H1 (cell line): Measurements from ENCODE around the gene NEFH. TPM values are rescaled to one million over a fixed set of nuclear protein-coding genes. Genes with fewer than 3 reads are reported as not detected.

ENCODE experiments used
- CTCF ChIA-PET: fragments of 300-600 bp; sonication (Branson Sonifier 250); formaldehyde crosslinking; loops from one replicate; lab custom pipeline; 2021; ENCODE audit not compliant: partially characterized antibody; lab: Charles Lee
- POLR2A ChIA-PET: fragments of 300-600 bp; sonication (Branson Sonifier 250); formaldehyde crosslinking; loops from one replicate; lab custom pipeline; 2021; ENCODE audit warnings: inconsistent platforms; ENCODE audit not compliant: partially characterized antibody; lab: Charles Lee
- DNase-seq, 2 experiments: peaks; one replicate each; pipeline versions ENCODE4 v3.0.0 to v3.0.0-alpha.2; 2010 to 2022; ENCODE audit warnings: low spot score in 2 of 2, low read depth in 1 of 2, mixed read lengths in 1 of 2
- FAIRE-seq: peaks from 2 replicates; lab custom pipeline; 2011; peaks lifted over from hg19 to GRCh38; lab: Jason Lieb, UNC
- H2AFZ ChIP-seq: 2 replicates; pipeline ENCODE4 v1.8.1; 2012; ENCODE audit warnings: low read length, inconsistent platforms
- H2AK5ac ChIP-seq: 2 replicates; pipeline ENCODE4 v1.6.1; 2013; ENCODE audit warnings: low read depth, low read length
- H2BK120ac ChIP-seq: replicated peaks from 2 replicates; pipeline ENCODE3; 2013; ENCODE audit warnings: low read depth, low read length, inconsistent platforms
- H2BK12ac ChIP-seq: 2 replicates; pipeline ENCODE4 v1.6.1; 2013; ENCODE audit warnings: low read depth, low read length
- H2BK15ac ChIP-seq: 2 replicates; pipeline ENCODE4 v1.6.1; 2013; ENCODE audit warnings: low read length
- H2BK20ac ChIP-seq: 2 replicates; pipeline ENCODE4 v1.6.1; 2013; ENCODE audit warnings: low read length
- H2BK5ac ChIP-seq: 2 replicates; pipeline ENCODE4 v1.6.1; 2013; ENCODE audit warnings: low read depth, low read length
- H3K14ac ChIP-seq: 2 replicates; pipeline ENCODE4 v1.6.1; 2013; ENCODE audit warnings: inconsistent platforms; ENCODE audit not compliant: insufficient read length
- H3K18ac ChIP-seq: 2 replicates; pipeline ENCODE4 v1.6.1; 2013; ENCODE audit warnings: low read length; ENCODE audit errors: extremely low read depth
- H3K23ac ChIP-seq: 2 replicates; pipeline ENCODE4 v1.6.1; 2013; ENCODE audit warnings: inconsistent platforms; ENCODE audit not compliant: insufficient read length
- H3K23me2 ChIP-seq: 2 replicates; pipeline ENCODE4 v1.6.1; 2013; ENCODE audit warnings: low read depth, low read length
- H3K27ac ChIP-seq: 2 replicates; pipeline ENCODE4 v1.6.1; 2011; ENCODE audit warnings: low read depth, low read length, inconsistent platforms
- H3K27me3 ChIP-seq, 4 experiments: replicated peaks in 1 of 4; 1 replicate in 1 of 4; 2 replicates in 3 of 4; pipeline versions ENCODE4 v1.6.1 to v1.8.1; 2011 to 2013; ENCODE audit warnings: low read length in 3 of 4, mild to moderate bottlenecking in 3 of 4, inconsistent platforms in 2 of 4, mixed read lengths in 2 of 4, moderate library complexity in 1 of 4; ENCODE audit not compliant: control insufficient read depth in 3 of 4, insufficient read depth in 3 of 4; ENCODE audit errors: extremely low read depth in 1 of 4
- H3K36me3 ChIP-seq, 4 experiments: 2 replicates each; pipeline versions ENCODE4 v1.6.1 to v1.8.1; 2011 to 2013; ENCODE audit warnings: mild to moderate bottlenecking in 4 of 4, low read length in 3 of 4, moderate library complexity in 2 of 4, control low read depth in 1 of 4, inconsistent platforms in 1 of 4; ENCODE audit not compliant: insufficient read depth in 4 of 4, control insufficient read depth in 2 of 4
- H3K4ac ChIP-seq: replicated peaks from 2 replicates; pipeline ENCODE3; 2013; ENCODE audit warnings: low read length, low read depth, mixed read lengths, inconsistent platforms; ENCODE audit not compliant: insufficient read length
- H3K4me1 ChIP-seq, 4 experiments: replicated peaks in 1 of 4; 1 replicate in 1 of 4; 2 replicates in 3 of 4; pipeline versions ENCODE4 v1.6.1 to v1.8.1; 2011 to 2013; ENCODE audit warnings: low read length in 3 of 4, inconsistent platforms in 2 of 4, mixed read lengths in 1 of 4; ENCODE audit not compliant: insufficient read depth in 4 of 4, control insufficient read depth in 3 of 4
- H3K4me2 ChIP-seq, 2 experiments: 2 replicates each; pipeline versions ENCODE4 v1.6.1 to v1.8.1; 2011 to 2013; ENCODE audit warnings: low read depth in 2 of 2, low read length in 2 of 2, control low read depth in 1 of 2, inconsistent platforms in 1 of 2, mild to moderate bottlenecking in 1 of 2; ENCODE audit not compliant: insufficient read depth in 1 of 2
- H3K4me3 ChIP-seq, 4 experiments: fragments of 200-600, 300-600 bp in 1 of 4; sonication (generic), shearing (Covaris generic), sonication (Bioruptor Twin) in 1 of 4; 2 replicates each; pipeline versions ENCODE4 v1.5.1 to v1.8.1; 2011 to 2016; ENCODE audit warnings: low read length in 4 of 4, low read depth in 3 of 4, control low read depth in 2 of 4, inconsistent platforms in 2 of 4, mild to moderate bottlenecking in 2 of 4, mixed read lengths in 1 of 4, moderate library complexity in 1 of 4; ENCODE audit not compliant: insufficient read depth in 2 of 4; ENCODE audit errors: extremely low read depth in 1 of 4
- H3K56ac ChIP-seq: replicated peaks from 2 replicates; pipeline ENCODE3; 2013; ENCODE audit warnings: low read depth, mild to moderate bottlenecking, mixed read lengths, low read length, inconsistent platforms; ENCODE audit not compliant: insufficient read length
- H3K79me1 ChIP-seq: 2 replicates; pipeline ENCODE4 v1.6.1; 2013; ENCODE audit warnings: low read depth, low read length, control low read depth
- H3K79me2 ChIP-seq, 2 experiments: 2 replicates each; pipeline versions ENCODE4 v1.6.1 to v1.8.1; 2012 to 2013; ENCODE audit warnings: low read length in 2 of 2, mild to moderate bottlenecking in 2 of 2, inconsistent platforms in 1 of 2; ENCODE audit not compliant: insufficient read depth in 2 of 2, control insufficient read depth in 1 of 2
- H3K9ac ChIP-seq, 4 experiments: replicated peaks in 1 of 4; 1 replicate in 1 of 4; 2 replicates in 3 of 4; pipeline versions ENCODE4 v1.6.1 to v1.8.1; 2011 to 2013; ENCODE audit warnings: low read depth in 3 of 4, low read length in 3 of 4, control low read depth in 2 of 4, mild to moderate bottlenecking in 2 of 4, moderate library complexity in 2 of 4, inconsistent platforms in 1 of 4; ENCODE audit errors: extremely low read depth in 1 of 4
- H3K9me3 ChIP-seq, 2 experiments: 2 replicates each; pipeline versions ENCODE4 v1.6.1 to v1.8.1; 2012 to 2013; ENCODE audit warnings: mild to moderate bottlenecking in 2 of 2, moderate library complexity in 2 of 2, control low read depth in 1 of 2, inconsistent platforms in 1 of 2, low read depth in 1 of 2, low read length in 1 of 2, mixed read lengths in 1 of 2; ENCODE audit not compliant: insufficient read depth in 2 of 2
- H4K20me1 ChIP-seq, 2 experiments: replicated peaks in 1 of 2; 2 replicates each; pipeline versions ENCODE3 to v1.8.1; 2011 to 2013; ENCODE audit warnings: inconsistent platforms in 2 of 2, low read length in 2 of 2, mild to moderate bottlenecking in 1 of 2; ENCODE audit not compliant: insufficient read depth in 2 of 2, control insufficient read depth in 1 of 2
- H4K5ac ChIP-seq: 2 replicates; pipeline ENCODE4 v1.6.1; 2013; ENCODE audit warnings: low read length, low read depth, mixed read lengths, inconsistent platforms; ENCODE audit not compliant: insufficient read length
- H4K8ac ChIP-seq: 2 replicates; pipeline ENCODE4 v1.8.0; 2013; ENCODE audit warnings: mild to moderate bottlenecking, moderate library complexity, low read length, inconsistent platforms; ENCODE audit not compliant: insufficient read depth; ENCODE audit errors: extremely low read depth
- H4K91ac ChIP-seq: replicated peaks from 2 replicates; pipeline ENCODE3; 2013; ENCODE audit warnings: low read length, mixed read lengths, inconsistent platforms; ENCODE audit not compliant: insufficient read length
- BACH1 ChIP-seq: IDR thresholded peaks from 2 replicates; pipeline ENCODE4 v1.6.1; 2012; ENCODE audit warnings: low read length, improper control_type of control experiment
- CBX8 ChIP-seq: fragments of 300-800, 300-1000 bp; sonication (generic); IDR thresholded peaks from 2 replicates; pipeline ENCODE4 v1.7.1; 2016; ENCODE audit warnings: low read depth, low read length, borderline replicate concordance
- EZH2 ChIP-seq: fragments of 200-600 bp; sonication (generic); IDR thresholded peaks from 2 replicates; pipeline ENCODE4 v1.7.1; 2012; ENCODE audit warnings: low read depth, mild to moderate bottlenecking, moderate library complexity, low read length, inconsistent platforms; ENCODE audit not compliant: severe bottlenecking
- FOSL1 ChIP-seq: IDR thresholded peaks from 2 replicates; pipeline ENCODE4 v1.6.1; 2011; ENCODE audit warnings: mild to moderate bottlenecking, low read depth, low read length, moderate library complexity; ENCODE audit not compliant: insufficient read depth
- GABPA ChIP-seq: IDR thresholded peaks from 2 replicates; pipeline ENCODE4 v1.6.1; 2011; ENCODE audit warnings: mild to moderate bottlenecking, low read length, moderate library complexity, borderline replicate concordance; ENCODE audit not compliant: insufficient read depth
- JUND ChIP-seq: IDR thresholded peaks from 2 replicates; pipeline ENCODE4 v1.6.1; 2011; ENCODE audit warnings: mild to moderate bottlenecking, improper control_type of control experiment, low read length
- MAFK ChIP-seq: IDR thresholded peaks from 2 replicates; pipeline ENCODE4 v1.6.1; 2012; ENCODE audit warnings: low read depth, mild to moderate bottlenecking, improper control_type of control experiment, low read length
- POLR2A ChIP-seq, 2 experiments: IDR thresholded peaks; 1 replicate in 1 of 2; 2 replicates in 1 of 2; pipeline ENCODE4 v1.6.1; 2011; ENCODE audit warnings: low read depth in 2 of 2, low read length in 2 of 2, mild to moderate bottlenecking in 2 of 2; ENCODE audit errors: control extremely low read depth in 1 of 2
- RFX5 ChIP-seq: IDR thresholded peaks from 2 replicates; pipeline ENCODE4 v1.6.1; 2011; ENCODE audit warnings: low read depth, low read length, improper control_type of control experiment, borderline replicate concordance
- SP2 ChIP-seq: IDR thresholded peaks from 2 replicates; pipeline ENCODE4 v1.6.1; 2012; ENCODE audit warnings: mild to moderate bottlenecking, low read length, inconsistent platforms
- TBP ChIP-seq: IDR thresholded peaks from 2 replicates; pipeline ENCODE4 v1.6.1; 2011; ENCODE audit warnings: low read depth, low read length, improper control_type of control experiment
- WGBS, 2 experiments: shearing (Covaris generic) in 1 of 2; methylation state at CpG; one replicate each; pipeline versions ENCODE4 v1.1.6 to v1.1.7; 2013 to 2015; ENCODE audit warnings: low lambda C conversion rate in 2 of 2, mixed read lengths in 2 of 2, inconsistent platforms in 1 of 2, low coverage in 1 of 2, missing lambda C conversion rate in 1 of 2; ENCODE audit not compliant: insufficient replicate concordance in 2 of 2, insufficient coverage in 1 of 2, insufficient read length in 1 of 2; ENCODE audit errors: extremely low coverage in 1 of 2, missing lambda C conversion rate in 1 of 2; 5-methylcytosine and 5-hydroxymethylcytosine counted together
- polyA plus RNA-seq, 7 experiments: library from polyadenylated mRNA; depleted of rRNA in 3 of 7; stranded (reverse) in 5 of 7; unstranded in 2 of 7; fragments of >200 nt in 5 of 7; fragments of 200-250 nt in 2 of 7; gene quantifications; 1 replicate in 5 of 7; 2 replicates in 1 of 7; 4 replicates in 1 of 7; pipeline versions ENCODE4 v1.2.1 to v1.2.3, GENCODE V29; 2011 to 2013; ENCODE audit warnings: missing spikeins in 2 of 7, mixed read lengths in 2 of 7
- total RNA-seq: library from RNA; stranded (reverse); fragmentation: NEBNext Ultra II Directional; extraction: Animal tissue kit (Norgen Biotek cat#: 25700); gene quantifications from 2 replicates; pipeline ENCODE4 v1.2.1, GENCODE V29; 2021
- TF ChIP-seq, protein P1 (sequence below): IDR thresholded peaks from 2 replicates; pipeline ENCODE4 v1.6.1; 2012; ENCODE audit warnings: inconsistent platforms

NEFH gene
- total and polyA plus RNA-seq, 2 of the 8 experiments (the other 6 are each of a cell fraction or from before 2014, with no cell fraction given), result 0.57 to 2.3 TPM

DNA sequence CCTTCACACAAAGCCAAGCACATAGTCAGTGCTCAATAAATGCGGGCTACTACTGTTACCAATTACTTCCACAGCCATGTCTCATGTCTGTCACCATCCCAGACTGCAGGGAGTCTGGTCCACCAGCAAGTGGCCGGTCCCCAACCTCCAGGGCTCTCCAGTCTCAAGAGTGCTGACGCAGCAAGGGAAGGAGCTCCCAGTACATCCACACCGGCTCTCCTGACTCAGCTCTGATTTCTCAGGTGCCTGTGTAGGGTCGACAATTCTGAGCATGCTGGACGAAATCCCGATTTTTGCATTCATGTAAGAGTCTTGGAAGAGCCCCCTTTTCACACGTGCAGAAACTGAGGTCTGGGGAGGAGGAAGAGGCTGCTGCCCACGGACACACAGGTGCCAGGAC is 10.3 kb upstream of the NEFH start:
- Histone ChIP-seq H2AFZ (peak overlapping the region; percentile 92), H4K20me1 (no peaks in the 10 kb centered on the region), H3K79me1 (no peaks in the 10 kb centered on the region), H2BK15ac (peak overlapping the region; percentile 88), H2BK12ac (peak overlapping the region; percentile 14; the same call in 1 of the 2 replicates), H2BK20ac (no peak overlapping the region), H3K18ac (no peak overlapping the region), H3K4me2 (peak overlapping the region; percentile 87 to 92), H3K4ac (no peak overlapping the region), H3K4me3 (peak overlapping the region; percentile 38 to 69 (median 50)), H3K79me2 (no peaks in the 10 kb centered on the region), H3K4me1 (peaks cover 0 to 6% (median 3%) of the 10 kb centered on the region in 4 experiments; a peak in 3 of 7 replicates), H3K27me3 (peaks cover 0 to 4% (median 2%) of the 10 kb centered on the region in 4 experiments; a peak in 3 of 7 replicates), H3K23me2 (peaks cover 7% of the 10 kb centered on the region; the same call in 1 of the 2 replicates), H3K23ac (no peak overlapping the region), H3K36me3 (no peaks in the 10 kb centered on the region), H4K91ac (no peak overlapping the region), H2AK5ac (no peak overlapping the region), H3K9ac (peak overlapping the region in 2 of 4 experiments; percentile 21 to 33; a peak in 1 of 7 replicates), H3K56ac (no peak overlapping the region), H3K14ac (no peak overlapping the region), H4K5ac (no peak overlapping the region), H4K8ac (no peak overlapping the region), H3K27ac (no peak overlapping the region), H2BK5ac (no peak overlapping the region), H2BK120ac (no peak overlapping the region), H3K9me3 (no peaks in the 10 kb centered on the region)
- WGBS, 2 experiments, result 21% methylated on average over 9 of the region's 9 CpGs; no CpG with 5 or more reads in 1 of the 2 experiments
- FAIRE-seq (no peak), DNase-seq (no peak)
- POLR2A ChIA-PET, result interaction anchor here (1.3 to 6.0 kb wide), 3 partner anchors 12 to 203 kb away, joined by 3 to 36 read pairs (median 4); partner anchors contain the start of gene NEFH
- CTCF ChIA-PET, result interaction anchor here (1.0 to 5.4 kb wide), 8 partner anchors 10 to 85 kb away, joined by 3 to 42 read pairs (median 6); partner anchors contain the start of gene NEFH
- peak; percentile 57; the same call in 1 of the 2 replicates for TF ChIP-seq MAFK
- TF ChIP-seq JUND, result no peak
- TF ChIP-seq RFX5, result no peak
- no peak for TF ChIP-seq CBX8
- no peak for TF ChIP-seq FOSL1
- TF ChIP-seq TBP, result no peak
- no peak for TF ChIP-seq EZH2
- peak; percentile 85 for TF ChIP-seq BACH1
- no peak for TF ChIP-seq SP2
- TF ChIP-seq, protein P1, sequence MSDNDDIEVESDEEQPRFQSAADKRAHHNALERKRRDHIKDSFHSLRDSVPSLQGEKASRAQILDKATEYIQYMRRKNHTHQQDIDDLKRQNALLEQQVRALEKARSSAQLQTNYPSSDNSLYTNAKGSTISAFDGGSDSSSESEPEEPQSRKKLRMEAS, result no peak
- no peak for TF ChIP-seq POLR2A (IDR thresholded peaks at IDR 0.05; ENCODE audit: control extremely low read depth in 1 of 2, low read depth in 2 of 2, low read length in 2 of 2)
- no peak for TF ChIP-seq GABPA
